Kidney epithelial cell (primary cell): Measurements from ENCODE around the gene SLC9B2. TPM values are rescaled to one million over a fixed set of nuclear protein-coding genes. Genes with fewer than 3 reads are reported as not detected.

Source experiments
- DNase-seq: peaks from one replicate; pipeline ENCODE4 v3.0.0-alpha.2; 2010; ENCODE audit warnings: low read depth
- H3K27me3 ChIP-seq: 2 replicates; pipeline ENCODE4 v1.6.0; 2011; ENCODE audit warnings: low read length; ENCODE audit not compliant: control insufficient read depth, insufficient read depth
- H3K36me3 ChIP-seq: 2 replicates; pipeline ENCODE4 v1.5.1; 2011; ENCODE audit warnings: low read length; ENCODE audit not compliant: control insufficient read depth, insufficient read depth
- H3K4me3 ChIP-seq: 2 replicates; pipeline ENCODE4 v1.5.1; 2011; ENCODE audit warnings: low read depth, mild to moderate bottlenecking, control low read depth, low read length
- CTCF ChIP-seq: IDR thresholded peaks from 2 replicates; pipeline ENCODE4 v1.5.1; 2011; ENCODE audit warnings: mild to moderate bottlenecking, moderate library complexity, low read length, control low read depth, inconsistent platforms; ENCODE audit not compliant: insufficient read depth, poor library complexity, severe bottlenecking
- total RNA-seq: library from RNA; depleted of rRNA; stranded (reverse); fragments of >200 nt; gene quantifications from 2 replicates; pipeline ENCODE4 v1.2.3, GENCODE V29; 2015

SLC9B2 gene
- total RNA-seq, 1 donor from 2014 or later: 11.8 TPM

- Histone ChIP-seq H3K27me3 (no peaks in the 10 kb centered on the region), H3K36me3 (no peaks in the 10 kb centered on the region), H3K4me3 (no peak overlapping the region)
- DNase-seq: no peak
- TF ChIP-seq CTCF: no peak
Observed at GRCh38 chr4:103074744-103075434, 1.7 kb downstream of the SLC9B2 start.

- no peaks in the 10 kb centered on the region for H3K36me3 ChIP-seq
- no peak for TF ChIP-seq CTCF
- no peak overlapping the region for H3K4me3 ChIP-seq
- no peaks in the 10 kb centered on the region for H3K27me3 ChIP-seq
- DNase-seq: no peak
Observed at GRCh38 chr4:103073792-103074438, 2.6 kb downstream of the SLC9B2 start.

- no peak overlapping the region for H3K4me3 ChIP-seq
- no peaks in the 10 kb centered on the region for H3K36me3 ChIP-seq
- H3K27me3 ChIP-seq: no peaks in the 10 kb centered on the region
- no peak for TF ChIP-seq CTCF
- no peak for DNase-seq
Observed at GRCh38 chr4:103067841-103068547, 8.6 kb downstream of the SLC9B2 start.

GRCh38 chr4:103060453-103061148, 16.0 kb downstream of the SLC9B2 start:
- H3K4me3 ChIP-seq: no peak overlapping the region
- H3K36me3 ChIP-seq: no peaks in the 10 kb centered on the region
- H3K27me3 ChIP-seq: no peaks in the 10 kb centered on the region
- TF ChIP-seq CTCF: no peak
- DNase-seq: no peak

- Histone ChIP-seq H3K27me3 (no peaks in the 10 kb centered on the region), H3K36me3 (no peaks in the 10 kb centered on the region), H3K4me3 (no peak overlapping the region)
- TF ChIP-seq CTCF: no peak
- DNase-seq: no peak
Observed at GRCh38 chr4:103054030-103054429, 22.5 kb downstream of the SLC9B2 start.
